ENCODE data around the gene UBE3B. TPM values are rescaled to one million over a fixed set of nuclear protein-coding genes. Genes with fewer than 3 reads are reported as not detected.

Gene UBE3B
- total RNA-seq, 1 donor from 2014 or later, result 46.4 TPM

DNA sequence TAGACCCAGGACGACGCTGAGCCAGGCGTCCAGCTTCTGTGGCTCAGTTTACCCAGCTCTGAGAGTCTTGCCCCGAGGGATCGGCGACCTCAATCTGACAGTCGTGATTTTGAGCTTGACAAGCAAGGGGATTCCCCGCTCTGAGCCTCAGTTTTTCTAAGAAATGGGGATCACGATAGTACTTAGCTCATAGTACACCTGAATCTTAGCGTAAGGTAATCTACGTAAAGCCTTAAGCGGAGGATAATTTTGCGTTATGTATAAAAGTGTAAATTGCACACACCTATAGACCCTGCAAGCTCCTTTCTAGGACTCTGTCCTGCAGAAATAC is 96.4 kb downstream of the UBE3B start:
- DNase-seq (ENCODE audit: low spot score), result no peak

DNA sequence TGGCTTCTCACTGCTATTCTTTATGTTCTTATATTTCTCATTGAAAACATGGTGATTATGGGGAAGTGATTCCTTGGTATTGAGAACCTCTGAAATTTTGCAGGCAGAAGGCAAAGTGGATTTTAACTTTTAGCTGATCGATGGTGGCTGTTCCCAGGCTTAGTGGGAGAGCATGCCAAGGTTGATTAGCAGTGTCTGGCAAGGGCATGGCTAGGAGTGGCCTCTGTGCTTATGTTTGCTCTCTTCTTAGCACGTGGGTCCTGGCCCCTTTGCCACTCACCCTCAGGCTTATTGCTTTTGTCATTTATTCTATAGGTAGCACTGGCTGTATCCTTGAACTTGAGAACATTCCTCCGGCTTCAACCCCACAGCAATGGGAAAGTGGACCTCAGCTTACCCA is 98.2 kb downstream of the UBE3B start:
- DNase-seq (ENCODE audit: low spot score), result no peak

DNA sequence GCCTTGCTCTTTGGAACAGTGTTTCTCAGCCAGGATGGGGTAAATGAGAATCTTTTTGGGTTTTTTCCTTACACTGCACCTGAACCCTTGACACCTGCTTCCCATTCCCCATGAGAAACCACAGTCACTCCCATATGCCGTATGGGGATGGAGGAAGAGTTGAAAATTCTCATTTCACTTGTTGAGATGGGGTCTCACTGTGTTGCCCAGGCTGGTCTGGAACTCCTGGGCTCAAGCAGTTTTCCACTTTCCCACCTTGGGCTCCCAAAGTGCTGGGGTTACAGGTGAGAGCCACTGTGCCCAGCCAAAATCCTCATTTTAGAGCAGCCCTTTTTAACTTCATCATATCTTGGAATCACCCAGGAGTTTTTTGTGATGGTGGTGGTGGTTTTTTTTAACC is 99.9 kb downstream of the UBE3B start:
- DNase-seq (ENCODE audit: low spot score), result no peak

DNA sequence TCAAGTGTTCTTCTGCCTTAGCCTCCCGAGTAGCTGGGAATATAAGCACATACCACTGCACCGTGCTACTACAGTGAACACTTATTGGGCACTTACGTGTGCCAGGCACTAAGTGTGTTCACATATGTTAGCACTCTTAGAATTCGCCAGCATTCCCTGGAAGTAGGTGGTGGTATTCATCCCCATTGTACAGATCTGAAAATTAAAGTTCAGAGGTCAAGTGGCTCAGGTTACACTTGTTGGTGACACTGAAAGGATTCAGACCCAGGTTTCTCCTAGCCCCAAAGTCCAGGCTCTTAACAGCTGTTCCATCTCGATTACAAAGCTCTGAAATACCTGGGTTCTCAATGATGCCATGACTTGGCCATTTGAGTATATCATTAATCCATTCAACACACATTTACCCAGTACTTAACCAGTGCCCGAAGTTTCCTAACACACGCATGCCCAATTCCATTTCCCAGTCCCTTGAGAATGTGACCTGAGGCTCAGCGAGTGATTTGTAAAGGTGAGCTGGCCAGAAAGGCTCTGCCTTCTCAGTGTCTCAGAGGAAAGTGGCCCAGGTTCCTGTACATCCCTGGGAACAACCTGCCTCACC is 101.0 kb downstream of the UBE3B start:
- no peak for DNase-seq (ENCODE audit: low spot score)

DNA sequence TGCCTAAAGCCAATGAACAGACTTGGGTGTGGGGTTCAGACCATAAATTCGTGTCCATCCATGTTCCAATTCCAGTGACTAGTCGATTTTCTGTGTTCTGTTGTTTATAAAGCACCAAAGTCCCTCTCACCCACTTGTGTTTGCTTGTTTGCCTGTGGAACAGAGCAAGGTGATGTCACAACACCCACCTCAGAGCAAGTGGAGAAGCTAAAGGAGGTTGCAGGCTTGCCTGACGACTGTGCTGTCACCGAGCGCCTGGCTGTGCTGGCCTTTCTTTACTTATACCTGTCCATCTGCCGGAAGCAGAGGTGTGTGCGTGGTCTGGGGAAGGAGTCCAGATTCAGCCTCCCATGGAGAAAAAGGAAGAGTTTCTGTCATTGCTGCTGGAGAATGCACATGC is 102.2 kb downstream of the UBE3B start:
- DNase-seq (ENCODE audit: low spot score), result no peak

DNA sequence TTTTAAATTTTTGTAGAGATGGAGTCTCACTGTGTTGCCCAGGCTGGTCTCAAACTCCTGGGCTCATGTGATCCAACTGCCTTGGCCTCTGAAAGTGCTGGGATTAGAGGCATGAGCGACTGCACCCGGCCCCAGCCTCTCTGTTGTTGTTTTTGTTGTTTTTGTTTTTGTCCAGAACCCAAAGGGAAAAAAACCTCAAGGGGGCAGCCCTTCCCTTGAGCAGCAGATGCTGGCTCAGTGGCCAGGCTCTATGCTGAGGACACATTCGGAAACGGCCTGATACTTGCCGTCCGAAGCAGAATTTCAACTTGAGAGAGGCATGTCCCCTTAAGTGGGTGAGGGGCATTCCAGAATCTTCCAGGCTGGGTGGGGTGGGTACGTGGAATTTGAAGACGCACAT is 102.8 kb downstream of the UBE3B start:
- DNase-seq (ENCODE audit: low spot score), result no peak

GRCh38 chr12:109580684-109581333 is 103.4 kb downstream of the UBE3B start:
- DNase-seq (ENCODE audit: low spot score), result no peak

GRCh38 chr12:109581334-109581691 is 103.9 kb downstream of the UBE3B start:
- DNase-seq (ENCODE audit: low spot score), result no peak

DNA sequence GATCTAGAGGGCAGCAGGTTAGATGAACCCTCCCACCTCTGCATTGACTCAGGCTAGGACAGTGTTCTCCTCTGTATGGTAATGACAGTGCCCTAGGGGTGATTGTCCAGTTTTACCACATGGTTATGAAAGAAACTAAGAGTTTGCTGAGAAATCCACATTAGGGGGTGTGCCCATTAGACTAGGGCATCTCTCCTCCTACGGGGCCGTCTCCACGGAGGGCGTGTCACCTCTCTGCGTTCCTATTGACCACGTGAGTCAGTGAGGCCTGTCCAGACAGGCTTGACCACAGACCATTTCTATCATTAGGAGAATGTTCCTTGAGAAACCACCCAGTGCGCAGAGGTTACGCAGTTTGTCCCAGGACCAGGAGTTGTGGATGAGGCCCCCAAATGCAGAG is 104.4 kb downstream of the UBE3B start:
- peak; percentile 81 for DNase-seq (ENCODE audit: low spot score)

DNA sequence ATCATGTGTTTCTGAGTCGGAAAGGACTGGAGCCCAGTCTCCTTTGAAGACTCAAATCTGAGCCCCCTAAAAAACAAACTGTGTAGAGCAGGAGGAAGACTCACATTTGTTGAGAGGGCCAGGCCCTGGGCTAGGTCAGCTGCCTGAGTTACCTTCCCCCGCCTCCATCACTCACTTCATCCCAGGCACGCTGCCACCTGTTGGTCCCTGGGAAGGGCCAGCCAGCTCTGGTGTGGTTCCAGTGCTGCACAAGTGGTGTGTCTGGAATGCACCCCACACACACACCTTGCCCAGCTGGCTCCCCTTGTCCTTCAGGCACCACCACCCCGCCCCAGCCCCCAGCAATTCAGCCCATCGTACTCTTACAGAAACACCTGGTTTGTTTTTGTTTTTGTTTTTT is 105.2 kb downstream of the UBE3B start:
- peak; percentile 72 for DNase-seq (ENCODE audit: low spot score)

DNA sequence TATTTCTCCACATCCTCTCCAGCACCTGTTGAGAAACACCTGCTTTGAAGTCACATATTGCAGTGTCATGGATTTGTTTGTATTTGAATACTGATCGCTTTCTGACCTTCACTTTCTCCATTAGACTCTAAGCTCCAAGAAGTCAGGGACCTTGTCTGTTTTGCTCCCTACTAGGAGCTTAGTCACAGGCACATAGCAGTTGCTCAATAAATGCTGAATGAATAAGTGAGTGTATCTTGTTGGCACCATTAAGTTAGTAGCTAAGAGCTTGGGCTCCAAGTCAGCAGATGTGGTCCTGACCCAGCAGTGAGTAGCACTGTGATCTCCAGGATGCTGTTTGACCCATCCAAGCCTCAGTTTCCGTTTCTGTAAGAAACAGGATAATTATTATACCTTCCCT is 106.3 kb downstream of the UBE3B start:
- no peak for DNase-seq (ENCODE audit: low spot score)

Other genes starting within 250 kb of the UBE3B start
- gene FOXN4, start 168.3 kb upstream of the UBE3B start, total RNA-seq, result not detected
- gene MYO1H, start 129.7 kb upstream of the UBE3B start, total RNA-seq, result not detected
- gene KCTD10, start 334 bp upstream of the UBE3B start, total RNA-seq, result 86.9 TPM
- gene MMAB, start 95.9 kb downstream of the UBE3B start, total RNA-seq, result 65.8 TPM
- gene MVK, start 96.2 kb downstream of the UBE3B start, total RNA-seq, result 44.0 TPM
- gene FAM222A, start 236.2 kb downstream of the UBE3B start, total RNA-seq, result 0.73 TPM